PC-3 (cell line): Measurements from ENCODE around the gene MAP3K20. TPM values are rescaled to one million over a fixed set of nuclear protein-coding genes. Genes with fewer than 3 reads are reported as not detected.
A peak's percentile ranks its signal among the peaks of the same experiment; 100 is the strongest.

Experiments used
- ATAC-seq: fragments of 200-7000 bp; cut with Tn5 transposase; 2 replicates; pipeline ENCODE4 v1.9.1; 2020; ENCODE audit warnings: mild to moderate bottlenecking, moderate library complexity
- BruUV-seq: library from RNA; stranded (reverse); fragments of 400-500 nt; replicated peaks from 2 replicates; lab custom pipeline; 2021; lab: Mats Ljungman, UMichigan
- CTCF ChIA-PET: fragments of 300-600 bp; sonication (Branson Sonifier 250); formaldehyde crosslinking; loops from one replicate; lab custom pipeline; 2022; ENCODE audit warnings: antibody characterized with exemption; lab: Charles Lee
- POLR2A ChIA-PET: fragments of 300-600 bp; sonication (Branson Sonifier 250); formaldehyde crosslinking; loops from one replicate; lab custom pipeline; 2022; ENCODE audit warnings: antibody characterized with exemption; ENCODE audit not compliant: unreplicated experiment; lab: Charles Lee
- DNase-seq: peaks from one replicate; pipeline ENCODE4 v3.0.0-alpha.2; 2015
- H2AFZ ChIP-seq: fragments of 300-600 bp; sonication (generic); 2 replicates; pipeline ENCODE4 v1.6.0; 2016; ENCODE audit warnings: antibody characterized with exemption, low read length
- H3F3A ChIP-seq: fragments of 300-600 bp; sonication (generic); one replicate; pipeline ENCODE4 v1.6.0; 2017; ENCODE audit warnings: antibody characterized with exemption, low read length, control low read depth, mild to moderate bottlenecking; ENCODE audit not compliant: unreplicated experiment
- H3K27ac ChIP-seq: fragments of 300-600 bp; sonication (generic); 2 replicates; pipeline ENCODE4 v1.5.1; 2016; ENCODE audit warnings: mild to moderate bottlenecking, low read length
- H3K27me3 ChIP-seq: fragments of 300-600 bp; sonication (generic); 2 replicates; pipeline ENCODE4 v1.6.1; 2016; ENCODE audit warnings: low read length, mixed read lengths
- H3K36me3 ChIP-seq: fragments of 300-600 bp; sonication (generic); 2 replicates; pipeline ENCODE4 v1.6.1; 2016; ENCODE audit warnings: low read depth, mixed run types, low read length, mixed read lengths
- H3K4me1 ChIP-seq: fragments of 300-600 bp; sonication (generic); 2 replicates; pipeline ENCODE4 v1.5.1; 2016; ENCODE audit warnings: low read length; ENCODE audit not compliant: insufficient read depth
- H3K4me2 ChIP-seq: fragments of 300-600 bp; sonication (generic); 2 replicates; pipeline ENCODE4 v1.6.0; 2016; ENCODE audit warnings: low read length
- H3K4me3 ChIP-seq: fragments of 300-600 bp; sonication (generic); 2 replicates; pipeline ENCODE4 v1.5.1; 2016; ENCODE audit warnings: mild to moderate bottlenecking, low read length, mixed read lengths
- H3K79me2 ChIP-seq: fragments of 300-600 bp; sonication (generic); 2 replicates; pipeline ENCODE4 v1.6.1; 2017; ENCODE audit warnings: low read length, mixed read lengths
- H3K9ac ChIP-seq: fragments of 300-600 bp; sonication (generic); 2 replicates; pipeline ENCODE4 v1.6.0; 2016; ENCODE audit warnings: mild to moderate bottlenecking, low read length
- H3K9me2 ChIP-seq: fragments of 300-600 bp; sonication (generic); replicated peaks from 2 replicates; pipeline ENCODE4 v1.6.1; 2016; ENCODE audit warnings: mixed run types, low read length, mixed read lengths
- H3K9me3 ChIP-seq: fragments of 300-600 bp; sonication (generic); 2 replicates; pipeline ENCODE4 v1.6.1; 2016; ENCODE audit warnings: low read length, mixed read lengths
- H4K20me1 ChIP-seq: fragments of 300-600 bp; sonication (generic); 2 replicates; pipeline ENCODE4 v1.6.1; 2016; ENCODE audit warnings: low read length, mixed read lengths
- EZH2 ChIP-seq: fragments of 300-600 bp; sonication (generic); IDR thresholded peaks from one replicate; pipeline ENCODE4 v1.6.1; 2017; ENCODE audit warnings: antibody characterized with exemption, mild to moderate bottlenecking, low read length; ENCODE audit not compliant: unreplicated experiment
- EZH2phosphoT487 ChIP-seq: fragments of 300-600 bp; sonication (generic); IDR thresholded peaks from 2 replicates; pipeline ENCODE4 v1.6.1; 2018; ENCODE audit warnings: mild to moderate bottlenecking, antibody characterized with exemption, low read length, borderline replicate concordance
- intact Hi-C: fragments of 100-400 bp; cut with micrococcal nuclease; formaldehyde crosslinking; loops from 2 replicates; pipeline ENCODE4 v1.9.0; 2023
- total RNA-seq: library from RNA; depleted of rRNA; stranded (reverse); fragments of >200 nt; gene quantifications from 2 replicates; pipeline ENCODE4 v1.2.3, GENCODE V29; 2014
- TF ChIP-seq, protein P1 (sequence below): fragments of 300-600 bp; sonication (generic); conservative IDR thresholded peaks from 2 replicates; pipeline ENCODE4 v1.5.1; 2017; ENCODE audit warnings: antibody characterized with exemption, low read depth, mild to moderate bottlenecking, low read length

MAP3K20 gene
- total RNA-seq, 1 experiment from 2014 or later: 29.8 TPM

DNA sequence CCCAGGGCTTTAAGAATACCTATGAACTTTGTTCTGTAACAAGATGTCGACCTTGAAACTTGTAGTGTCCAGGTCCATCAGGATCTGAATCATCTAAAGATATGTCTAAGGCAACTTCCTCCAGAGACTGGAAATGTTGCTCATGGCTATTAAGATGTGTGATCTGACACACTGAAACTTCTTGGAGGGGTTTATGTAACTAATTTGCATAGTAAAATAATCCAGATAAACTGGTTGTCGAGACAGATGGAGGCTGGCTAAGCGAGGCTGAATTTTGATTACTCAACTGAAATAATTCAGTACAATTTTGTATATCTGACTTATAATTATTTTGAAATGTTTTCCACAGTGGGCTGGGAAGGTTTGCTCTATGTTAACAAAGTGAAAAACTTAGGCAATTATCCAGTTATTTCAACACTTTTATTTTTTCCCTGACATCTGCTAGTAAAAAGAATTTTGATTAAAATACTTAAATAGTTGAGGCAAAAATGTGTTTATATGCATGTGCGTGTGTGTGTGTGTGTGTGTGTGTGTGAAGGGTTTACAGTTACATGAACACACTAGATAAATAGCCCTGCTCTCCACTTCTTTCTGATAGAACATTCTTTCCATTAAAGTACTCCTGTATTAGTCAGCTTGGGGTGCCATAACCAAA lies 11.4 kb upstream of the MAP3K20 start:
- DNase-seq (no peak), ATAC-seq (no peak)
- Histone ChIP-seq H2AFZ (no peak overlapping the region), H3K4me3 (no peak overlapping the region), H3K9me3 (no peaks in the 10 kb centered on the region), H3K9ac (no peak overlapping the region), H3K27me3 (no peaks in the 10 kb centered on the region), H3F3A (no peaks in the 10 kb centered on the region), H3K9me2 (no peaks in the 10 kb centered on the region), H3K27ac (no peak overlapping the region), H4K20me1 (no peaks in the 10 kb centered on the region), H3K79me2 (no peaks in the 10 kb centered on the region), H3K4me2 (no peak overlapping the region), H3K4me1 (no peaks in the 10 kb centered on the region), H3K36me3 (no peaks in the 10 kb centered on the region)
- ChIA-PET POLR2A (no interaction called here), CTCF (no interaction called here)
- no TSS peak for BruUV-seq
- TF ChIP-seq, protein P1, sequence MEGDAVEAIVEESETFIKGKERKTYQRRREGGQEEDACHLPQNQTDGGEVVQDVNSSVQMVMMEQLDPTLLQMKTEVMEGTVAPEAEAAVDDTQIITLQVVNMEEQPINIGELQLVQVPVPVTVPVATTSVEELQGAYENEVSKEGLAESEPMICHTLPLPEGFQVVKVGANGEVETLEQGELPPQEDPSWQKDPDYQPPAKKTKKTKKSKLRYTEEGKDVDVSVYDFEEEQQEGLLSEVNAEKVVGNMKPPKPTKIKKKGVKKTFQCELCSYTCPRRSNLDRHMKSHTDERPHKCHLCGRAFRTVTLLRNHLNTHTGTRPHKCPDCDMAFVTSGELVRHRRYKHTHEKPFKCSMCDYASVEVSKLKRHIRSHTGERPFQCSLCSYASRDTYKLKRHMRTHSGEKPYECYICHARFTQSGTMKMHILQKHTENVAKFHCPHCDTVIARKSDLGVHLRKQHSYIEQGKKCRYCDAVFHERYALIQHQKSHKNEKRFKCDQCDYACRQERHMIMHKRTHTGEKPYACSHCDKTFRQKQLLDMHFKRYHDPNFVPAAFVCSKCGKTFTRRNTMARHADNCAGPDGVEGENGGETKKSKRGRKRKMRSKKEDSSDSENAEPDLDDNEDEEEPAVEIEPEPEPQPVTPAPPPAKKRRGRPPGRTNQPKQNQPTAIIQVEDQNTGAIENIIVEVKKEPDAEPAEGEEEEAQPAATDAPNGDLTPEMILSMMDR: no peak
- TF ChIP-seq EZH2 (no peak), EZH2phosphoT487 (no peak)
- intact Hi-C loops: no loop called here

DNA sequence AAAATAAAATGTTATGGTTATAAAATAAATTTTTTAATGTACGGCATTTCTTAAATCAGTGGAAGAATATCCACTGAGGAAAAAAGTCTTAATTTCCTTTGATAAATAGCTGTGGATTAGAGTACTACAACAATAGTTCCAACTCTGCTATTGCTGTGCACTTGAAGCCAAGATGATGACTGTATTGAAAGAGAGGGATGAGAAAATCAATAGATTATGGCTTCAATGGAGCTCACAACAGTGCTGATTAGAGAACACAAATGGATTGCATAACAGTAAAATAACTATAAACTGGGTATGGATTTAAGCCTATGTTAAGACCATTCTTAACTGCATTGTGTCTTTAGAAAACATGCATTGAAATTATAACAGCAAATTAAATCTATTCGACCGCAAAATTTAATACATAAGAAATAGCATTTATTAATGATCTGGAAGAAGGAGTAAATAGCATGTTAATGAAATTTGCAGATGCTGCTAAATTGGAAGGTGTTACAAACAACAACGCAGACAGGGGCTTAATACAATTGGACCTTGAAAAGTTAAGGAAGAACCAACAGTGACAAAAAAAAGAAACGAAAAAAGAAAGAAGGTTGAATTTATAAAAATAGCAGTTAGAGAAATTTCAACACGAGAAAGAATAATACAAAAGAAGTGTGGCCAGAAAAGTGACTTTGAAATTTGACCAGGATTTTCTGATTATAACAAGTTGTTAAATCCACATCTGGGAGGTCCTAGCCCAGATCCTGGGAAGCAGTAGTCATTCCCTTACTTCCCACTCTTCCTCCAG lies 8.6 kb upstream of the MAP3K20 start:
- Histone ChIP-seq H3K9me2 (no peaks in the 10 kb centered on the region), H3K36me3 (no peaks in the 10 kb centered on the region), H3K9me3 (no peaks in the 10 kb centered on the region), H4K20me1 (no peaks in the 10 kb centered on the region), H3K4me3 (no peak overlapping the region), H3K79me2 (no peaks in the 10 kb centered on the region), H3K4me2 (no peak overlapping the region), H3K27me3 (no peaks in the 10 kb centered on the region), H3K9ac (no peak overlapping the region), H2AFZ (no peak overlapping the region), H3K4me1 (no peaks in the 10 kb centered on the region), H3F3A (no peaks in the 10 kb centered on the region), H3K27ac (no peak overlapping the region)
- BruUV-seq: no TSS peak
- POLR2A ChIA-PET: no interaction called here
- intact Hi-C loops: no loop called here
- TF ChIP-seq EZH2phosphoT487: no peak
- DNase-seq: no peak
- ATAC-seq: no peak
- CTCF ChIA-PET: no interaction called here

DNA sequence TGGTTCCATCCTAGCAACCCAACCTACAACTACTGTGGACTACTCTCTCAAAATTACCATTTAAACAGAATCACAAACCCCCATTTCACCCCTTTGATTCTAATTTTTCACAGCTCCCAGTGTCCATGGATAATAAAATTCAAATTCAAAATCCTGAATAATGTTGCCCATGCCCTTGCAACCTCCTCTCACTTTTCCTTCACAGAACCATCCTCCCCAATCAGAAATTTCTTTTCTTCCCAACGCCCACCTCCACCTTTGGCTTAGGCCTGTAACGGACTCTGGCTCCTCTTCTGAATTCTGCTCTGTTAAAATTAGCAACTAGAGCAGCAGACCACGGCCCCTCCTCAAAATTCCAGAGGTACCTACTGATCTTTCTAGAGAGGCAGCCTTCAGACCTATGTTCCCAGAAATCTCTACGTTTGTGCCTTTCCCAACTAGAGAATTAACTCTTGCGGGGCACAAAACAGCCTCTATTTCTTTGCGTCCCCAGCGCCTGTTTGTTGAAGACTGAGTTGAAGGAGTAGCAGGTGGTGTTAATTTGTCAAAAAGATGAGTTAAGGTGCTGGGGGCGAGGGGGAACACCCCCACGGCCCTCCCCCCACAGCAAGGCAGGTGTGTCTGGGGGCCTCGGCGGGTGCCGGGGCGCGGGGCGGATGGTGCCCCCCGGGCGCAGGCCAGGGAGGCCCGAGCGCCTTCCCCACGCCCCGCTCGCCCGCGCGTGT lies 428 bp upstream of the MAP3K20 start:
- Histone ChIP-seq H3K27me3 (no peaks in the 10 kb centered on the region), H2AFZ (peak overlapping the region; percentile 96), H3K4me2 (peak overlapping the region; percentile 89), H3K79me2 (peaks cover 33% of the 10 kb centered on the region), H3K9me2 (no peaks in the 10 kb centered on the region), H3K27ac (peak overlapping the region; percentile 86), H3K4me1 (peaks cover 31% of the 10 kb centered on the region), H3K9me3 (no peaks in the 10 kb centered on the region), H3K9ac (peak overlapping the region; percentile 95), H3K36me3 (no peaks in the 10 kb centered on the region), H4K20me1 (no peaks in the 10 kb centered on the region; the same call in 1 of the 2 replicates), H3F3A (no peaks in the 10 kb centered on the region), H3K4me3 (peak overlapping the region; percentile 90)
- TF ChIP-seq EZH2 (no peak), EZH2phosphoT487 (no peak)
- TF ChIP-seq, protein P1: no peak
- ChIA-PET POLR2A (no interaction called here), CTCF (no interaction called here)
- intact Hi-C loops: loop anchor here (1.0 kb wide), 2 partner anchors 48 to 135 kb away; no protein-coding TSS in a partner anchor
- DNase-seq (peak; percentile 33), ATAC-seq (no peak)
- BruUV-seq: no TSS peak
